Activated naive CD8-positive, alpha-beta T cell treated with anti-CD3 and anti-CD28 coated beads, Interleukin-2, amount 50 U/mL, for 24 hours (primary cell): ENCODE results near the gene RAPGEF2.
A peak's percentile ranks its signal among the peaks of the same experiment; 100 is the strongest.
"Not testable (repeated sequence)": the region's sequence is repeated elsewhere in the genome, so short reads cannot be mapped to it uniquely, and the experiment has no call there.

Experiments
- ATAC-seq: fragments of 150-1000 bp; cut with Tn5 transposase; one replicate; pipeline ENCODE4 v1.10.0; 2021
- DNase-seq: peaks from one replicate; pipeline ENCODE4 v3.0.0; 2021
- H3K27ac Mint-ChIP-seq: one replicate; pipeline ENCODE4 v1.8.0; 2021; ENCODE audit warnings: mild to moderate bottlenecking, mixed read lengths
- H3K27me3 Mint-ChIP-seq: one replicate; pipeline ENCODE4 v1.8.0; 2021; ENCODE audit warnings: mixed read lengths
- H3K36me3 Mint-ChIP-seq: one replicate; pipeline ENCODE4 v1.8.0; 2021; ENCODE audit warnings: low read depth, mixed read lengths
- H3K4me1 Mint-ChIP-seq: one replicate; pipeline ENCODE4 v1.8.0; 2021; ENCODE audit warnings: mixed read lengths
- H3K4me3 Mint-ChIP-seq: one replicate; pipeline ENCODE4 v1.8.0; 2021; ENCODE audit warnings: mild to moderate bottlenecking, moderate library complexity, mixed read lengths
- H3K9me3 Mint-ChIP-seq: one replicate; pipeline ENCODE4 v1.8.0; 2021; ENCODE audit warnings: mixed read lengths

The RAPGEF2 gene

GRCh38 chr4:159153669-159154068 lies 50.8 kb downstream of the RAPGEF2 start:
- ATAC-seq (no peak), DNase-seq (no peak)
- Mint-ChIP-seq H3K4me1 (peaks cover 12% of the 10 kb centered on the region), H3K36me3 (no peaks in the 10 kb centered on the region), H3K9me3 (no peaks in the 10 kb centered on the region), H3K27ac (no peak overlapping the region), H3K4me3 (no peak overlapping the region), H3K27me3 (no peaks in the 10 kb centered on the region)

DNA sequence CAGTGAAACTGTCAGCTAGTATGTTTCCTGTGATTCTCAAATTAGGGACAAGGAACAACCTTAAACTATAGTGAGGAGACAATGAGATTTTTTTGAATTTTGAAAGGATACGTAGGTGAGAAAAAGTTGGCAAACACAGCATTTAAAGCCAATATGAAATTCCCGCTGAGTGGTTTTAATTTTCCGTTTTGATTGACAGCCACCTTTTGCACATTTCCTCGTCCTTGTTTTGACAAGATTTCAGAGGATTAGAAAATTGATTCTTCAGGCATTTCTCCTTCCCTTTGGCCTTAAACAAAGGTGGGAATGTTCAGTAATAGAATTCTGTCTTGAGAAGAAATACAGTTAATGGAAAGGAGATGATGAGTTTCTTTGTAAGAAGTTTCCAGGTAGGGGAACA lies 52.2 kb downstream of the RAPGEF2 start:
- peaks cover 11% of the 10 kb centered on the region for H3K4me1 Mint-ChIP-seq
- no peak overlapping the region for H3K4me3 Mint-ChIP-seq
- no peaks in the 10 kb centered on the region for H3K36me3 Mint-ChIP-seq
- DNase-seq (no peak), ATAC-seq (no peak)
- no peak overlapping the region for H3K27ac Mint-ChIP-seq
- H3K27me3 Mint-ChIP-seq: no peaks in the 10 kb centered on the region
- no peaks in the 10 kb centered on the region for H3K9me3 Mint-ChIP-seq

- no peaks in the 10 kb centered on the region for H3K27me3 Mint-ChIP-seq
- H3K4me3 Mint-ChIP-seq: no peak overlapping the region
- no peak overlapping the region for H3K27ac Mint-ChIP-seq
- H3K36me3 Mint-ChIP-seq: no peaks in the 10 kb centered on the region
- no peak for ATAC-seq
- H3K9me3 Mint-ChIP-seq: no peaks in the 10 kb centered on the region
- peaks cover 11% of the 10 kb centered on the region for H3K4me1 Mint-ChIP-seq
- no peak for DNase-seq
These were observed 55.3 kb downstream of the RAPGEF2 start for GRCh38 chr4:159158083-159158617.

- DNase-seq (no peak), ATAC-seq (no peak)
- H3K36me3 Mint-ChIP-seq: no peaks in the 10 kb centered on the region
- H3K4me3 Mint-ChIP-seq: no peak overlapping the region
- H3K27ac Mint-ChIP-seq: no peak overlapping the region
- H3K9me3 Mint-ChIP-seq: no peaks in the 10 kb centered on the region
- H3K4me1 Mint-ChIP-seq: peaks cover 11% of the 10 kb centered on the region
- no peaks in the 10 kb centered on the region for H3K27me3 Mint-ChIP-seq
These were observed 56.1 kb downstream of the RAPGEF2 start for GRCh38 chr4:159158985-159159384.

DNA sequence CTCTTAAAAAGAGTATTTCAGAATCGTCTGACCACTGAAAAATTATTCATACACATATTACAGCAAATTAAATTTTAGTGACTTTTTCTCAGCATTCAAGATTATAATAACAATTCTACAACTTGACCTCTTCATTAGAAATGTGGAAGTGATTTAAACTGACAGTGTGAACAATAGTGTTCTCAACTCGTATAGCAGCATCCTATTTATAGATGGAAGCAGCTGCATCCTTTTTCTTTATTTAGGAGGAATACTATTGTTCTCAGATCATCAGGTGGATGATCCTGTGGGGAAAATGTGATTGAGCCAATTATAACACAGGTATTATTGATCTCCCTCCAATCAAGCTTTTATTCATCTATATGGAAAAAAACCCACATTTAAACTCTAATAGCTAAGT lies 56.7 kb downstream of the RAPGEF2 start:
- peaks cover 11% of the 10 kb centered on the region for H3K4me1 Mint-ChIP-seq
- no peaks in the 10 kb centered on the region for H3K36me3 Mint-ChIP-seq
- H3K9me3 Mint-ChIP-seq: no peaks in the 10 kb centered on the region
- DNase-seq (no peak), ATAC-seq (no peak)
- H3K27ac Mint-ChIP-seq: no peak overlapping the region
- no peaks in the 10 kb centered on the region for H3K27me3 Mint-ChIP-seq
- H3K4me3 Mint-ChIP-seq: no peak overlapping the region

GRCh38 chr4:159160242-159160641 lies 57.4 kb downstream of the RAPGEF2 start:
- Mint-ChIP-seq H3K9me3 (no peaks in the 10 kb centered on the region), H3K4me1 (peaks cover 7% of the 10 kb centered on the region), H3K4me3 (no peak overlapping the region), H3K36me3 (no peaks in the 10 kb centered on the region), H3K27me3 (no peaks in the 10 kb centered on the region), H3K27ac (no peak overlapping the region)
- DNase-seq (no peak), ATAC-seq (no peak)

GRCh38 chr4:159161436-159161835 lies 58.6 kb downstream of the RAPGEF2 start:
- not testable (repeated sequence) for H3K27me3 Mint-ChIP-seq, H3K36me3 Mint-ChIP-seq, H3K9me3 Mint-ChIP-seq, DNase-seq, H3K27ac Mint-ChIP-seq, ATAC-seq, H3K4me3 Mint-ChIP-seq, H3K4me1 Mint-ChIP-seq

GRCh38 chr4:159162576-159162975 lies 59.7 kb downstream of the RAPGEF2 start:
- H3K9me3 Mint-ChIP-seq: no peaks in the 10 kb centered on the region

GRCh38 chr4:159163521-159163920 lies 60.6 kb downstream of the RAPGEF2 start:
- Mint-ChIP-seq H3K9me3 (no peaks in the 10 kb centered on the region), H3K27me3 (no peaks in the 10 kb centered on the region), H3K36me3 (no peaks in the 10 kb centered on the region), H3K27ac (no peak overlapping the region), H3K4me1 (peaks cover 25% of the 10 kb centered on the region), H3K4me3 (no peak overlapping the region)
- DNase-seq: no peak
- ATAC-seq: no peak

More at GRCh38 chr4:159162576-159162975, 59.7 kb downstream of the RAPGEF2 start:
- Mint-ChIP-seq H3K27me3 (no peaks in the 10 kb centered on the region), H3K36me3 (no peaks in the 10 kb centered on the region), H3K4me3 (no peak overlapping the region), H3K27ac (no peak overlapping the region), H3K4me1 (peaks cover 20% of the 10 kb centered on the region)
- ATAC-seq (no peak), DNase-seq (no peak)

DNA sequence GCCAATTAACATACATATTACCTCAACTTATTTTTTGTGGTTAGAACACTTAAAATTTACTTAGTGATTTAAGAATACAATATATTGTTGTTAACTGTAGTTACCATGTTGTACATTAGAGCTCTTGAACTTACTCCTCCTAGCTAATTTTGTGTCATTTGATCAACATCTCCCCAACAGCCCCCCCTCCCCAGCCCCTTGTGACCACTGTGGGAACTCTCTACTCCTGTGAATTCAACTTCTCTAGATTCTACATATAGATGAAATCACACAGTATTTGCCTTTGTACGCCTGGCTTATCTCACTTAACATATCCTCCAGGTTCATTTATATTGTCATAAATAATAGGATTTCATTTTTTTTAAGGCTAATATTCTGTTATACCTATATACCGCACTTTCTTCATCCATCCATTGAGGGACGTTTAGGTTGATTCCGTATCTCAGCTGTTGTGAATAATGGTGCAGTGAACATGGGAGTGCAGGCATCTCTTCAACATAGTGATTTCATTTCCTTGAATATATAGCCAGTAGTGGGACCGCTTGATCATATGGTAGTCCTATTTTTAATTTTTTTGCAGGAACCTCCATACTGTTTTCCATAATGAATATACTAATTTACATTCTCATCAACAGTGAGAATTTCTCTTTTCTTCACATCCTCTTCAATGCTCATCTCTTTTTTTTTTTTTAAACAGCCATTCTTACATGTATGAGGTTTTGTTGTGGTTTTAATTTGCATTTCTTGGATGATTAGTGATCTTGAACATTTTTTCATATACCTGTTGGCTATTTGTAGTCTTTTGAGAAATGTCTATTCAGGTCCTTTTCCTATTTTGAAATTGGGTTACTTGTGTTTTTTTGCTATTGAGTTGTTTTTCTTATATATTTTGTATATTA lies 66.8 kb downstream of the RAPGEF2 start:
- no peak overlapping the region for H3K4me3 Mint-ChIP-seq

DNA sequence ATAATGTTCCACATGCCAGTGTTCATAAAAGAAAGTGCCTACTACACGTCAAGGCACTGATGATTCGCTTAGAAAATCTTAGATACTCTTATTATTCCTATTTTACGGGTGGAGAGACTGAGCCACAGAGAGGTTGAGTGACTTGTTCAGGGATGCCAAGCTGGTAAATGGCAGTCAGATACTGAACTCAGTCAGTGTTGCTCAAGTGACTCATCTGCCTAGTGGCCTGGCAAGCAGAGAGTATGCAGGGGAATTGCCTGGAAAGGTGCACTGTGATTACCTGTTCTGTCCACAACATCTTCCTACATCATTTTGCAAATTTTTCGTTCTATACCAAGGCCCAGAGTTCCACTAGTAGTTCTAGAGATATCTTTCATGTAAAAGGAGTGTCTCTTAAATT lies 68.4 kb downstream of the RAPGEF2 start:
- Mint-ChIP-seq H3K4me1 (peaks cover 64% of the 10 kb centered on the region), H3K27me3 (peaks cover 5% of the 10 kb centered on the region), H3K4me3 (no peak overlapping the region), H3K27ac (no peak overlapping the region), H3K36me3 (no peaks in the 10 kb centered on the region), H3K9me3 (no peaks in the 10 kb centered on the region)
- ATAC-seq: peak; percentile 90
- no peak for DNase-seq

More for the DNA sequence above, 66.8 kb downstream of the RAPGEF2 start:
- peaks cover 5% of the 10 kb centered on the region for H3K27me3 Mint-ChIP-seq
- no peaks in the 10 kb centered on the region for H3K9me3 Mint-ChIP-seq
- H3K4me1 Mint-ChIP-seq: peaks cover 56% of the 10 kb centered on the region
- ATAC-seq (no peak), DNase-seq (no peak)
- H3K36me3 Mint-ChIP-seq: no peaks in the 10 kb centered on the region
- H3K27ac Mint-ChIP-seq: no peak overlapping the region

DNA sequence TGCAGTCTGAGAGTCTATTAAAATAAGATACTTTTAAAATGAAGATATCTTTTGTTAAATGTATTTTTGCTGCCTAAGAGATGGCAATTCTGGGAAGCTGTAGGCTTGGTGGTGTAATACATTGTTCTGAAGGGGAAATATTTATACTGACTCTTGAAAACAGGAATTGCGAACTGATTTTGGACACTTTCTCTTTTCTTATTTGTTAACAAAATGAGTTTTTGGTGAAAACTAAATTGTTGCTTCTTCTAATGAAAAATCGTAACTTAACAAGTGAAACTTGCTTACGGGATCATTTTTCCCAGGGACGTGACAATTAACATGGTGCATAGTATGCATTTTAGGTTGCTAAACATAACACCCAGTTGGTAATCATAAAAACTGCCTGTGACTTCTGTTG lies 71.0 kb downstream of the RAPGEF2 start:
- H3K36me3 Mint-ChIP-seq: no peaks in the 10 kb centered on the region
- ATAC-seq (no peak), DNase-seq (no peak)
- peaks cover 54% of the 10 kb centered on the region for H3K4me1 Mint-ChIP-seq
- no peak overlapping the region for H3K27ac Mint-ChIP-seq
- peaks cover 5% of the 10 kb centered on the region for H3K27me3 Mint-ChIP-seq
- H3K4me3 Mint-ChIP-seq: no peak overlapping the region
- no peaks in the 10 kb centered on the region for H3K9me3 Mint-ChIP-seq

DNA sequence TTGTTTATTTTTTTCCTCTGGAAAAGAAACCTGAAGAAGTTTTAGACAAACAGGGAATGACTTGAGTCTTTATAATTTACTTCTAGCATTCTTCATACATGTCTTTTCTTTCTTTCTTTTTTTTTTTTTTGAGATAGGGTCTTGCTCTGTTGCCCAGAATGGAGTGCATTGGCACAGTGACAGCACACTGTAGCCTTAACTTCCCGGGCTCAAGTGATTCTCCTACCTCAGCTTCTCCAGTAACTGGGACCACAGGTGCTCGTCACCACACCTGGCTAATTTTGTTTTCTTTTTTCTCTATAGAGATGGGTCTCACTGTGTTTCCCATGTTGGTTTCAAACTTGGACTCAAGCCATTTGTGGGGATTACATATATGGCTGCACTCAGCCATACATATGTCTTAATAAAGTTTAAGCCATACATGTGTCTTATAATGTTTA lies 71.8 kb downstream of the RAPGEF2 start:
- no peaks in the 10 kb centered on the region for H3K9me3 Mint-ChIP-seq
- DNase-seq (no peak), ATAC-seq (no peak)
- H3K4me3 Mint-ChIP-seq: no peak overlapping the region
- H3K27ac Mint-ChIP-seq: no peak overlapping the region
- no peaks in the 10 kb centered on the region for H3K36me3 Mint-ChIP-seq
- H3K4me1 Mint-ChIP-seq: peaks cover 58% of the 10 kb centered on the region
- peaks cover 5% of the 10 kb centered on the region for H3K27me3 Mint-ChIP-seq

DNA sequence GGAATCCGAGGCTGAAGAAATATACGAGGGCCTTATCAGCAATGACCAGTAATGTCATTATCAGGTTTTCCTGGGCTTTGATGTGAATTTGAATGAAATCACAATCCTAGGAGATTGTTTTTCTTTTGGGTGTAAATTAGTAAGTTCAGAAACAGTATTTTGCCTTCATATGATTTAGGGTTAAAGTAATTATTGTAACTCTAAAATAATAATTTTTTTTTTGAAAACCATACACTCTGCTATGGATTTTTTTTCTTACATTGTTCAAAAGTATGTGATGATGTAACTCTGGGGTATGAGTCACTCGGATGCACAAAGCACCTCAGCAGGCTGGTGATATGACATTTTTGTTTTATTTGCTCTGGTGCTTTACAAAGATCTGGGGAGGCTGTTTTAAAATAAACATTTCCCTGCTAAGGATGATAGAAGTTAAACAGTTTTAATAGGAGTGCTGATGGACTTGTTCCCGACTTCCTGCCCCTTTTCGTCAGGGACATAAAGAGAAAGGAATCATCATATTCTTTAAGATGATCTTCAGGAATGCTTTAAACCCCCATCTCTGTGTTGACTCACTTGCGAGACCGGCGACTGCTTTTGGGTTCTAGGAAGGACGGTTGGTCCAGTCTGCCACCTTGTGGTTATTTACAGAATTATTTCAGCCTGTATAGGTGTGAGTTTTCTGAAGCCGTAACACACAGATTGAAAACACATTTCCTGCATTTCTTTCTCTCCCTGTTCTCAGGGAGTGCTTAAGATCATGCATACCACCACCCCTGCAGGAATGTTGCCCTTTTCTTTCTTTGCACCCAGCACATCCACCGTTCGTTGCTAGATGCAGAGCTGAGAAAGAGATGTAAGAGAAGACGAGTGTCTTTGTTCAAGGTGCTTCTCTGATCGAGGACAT lies 72.5 kb downstream of the RAPGEF2 start:
- H3K9me3 Mint-ChIP-seq: no peaks in the 10 kb centered on the region
- no peaks in the 10 kb centered on the region for H3K36me3 Mint-ChIP-seq
- H3K4me1 Mint-ChIP-seq: peaks cover 57% of the 10 kb centered on the region
- DNase-seq (peak; percentile 49), ATAC-seq (peak; percentile 80)
- peaks cover 5% of the 10 kb centered on the region for H3K27me3 Mint-ChIP-seq
- H3K4me3 Mint-ChIP-seq: no peak overlapping the region
- H3K27ac Mint-ChIP-seq: no peak overlapping the region
